Esophagus mucosa (tissue), 1 donor: ENCODE measurements around the gene ALPL. TPM values are rescaled to one million over a fixed set of nuclear protein-coding genes. Genes with fewer than 3 reads are reported as not detected.

Experiments used
- ATAC-seq: fragments of 200-7000 bp; cut with Tn5 transposase; one replicate; pipeline ENCODE4 v1.9.1; 2020
- total RNA-seq: library from RNA; stranded (reverse); gene quantifications from one replicate; pipeline ENCODE4 v1.2.4, GENCODE V29; 2023
- donor health status: DM: yes; HTN: yes; CAD: no.

Gene ALPL
- total RNA-seq, 1 donor from 2014 or later, result 3.6 TPM

DNA sequence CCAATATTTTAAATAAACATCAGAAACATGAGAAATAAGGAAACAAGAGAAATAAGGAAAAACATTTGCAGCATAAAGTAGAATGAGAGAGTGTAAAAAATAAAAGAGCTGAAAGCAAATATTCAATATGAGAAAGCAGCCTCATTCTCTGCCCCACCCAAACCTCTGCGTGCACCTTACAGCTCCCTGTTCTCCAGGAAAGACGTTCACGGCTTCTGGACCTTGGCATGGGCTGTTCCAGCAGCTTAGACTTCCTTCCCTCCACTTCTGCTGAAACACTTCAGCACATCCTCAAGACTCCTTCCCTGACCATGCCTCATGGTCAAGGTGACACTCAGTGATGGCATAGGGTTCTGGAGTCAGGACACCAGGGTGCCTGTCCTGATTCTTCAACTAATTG is 23.3 kb downstream of the ALPL start:
- no peak for ATAC-seq

- ATAC-seq, result no peak
These were observed 23.8 kb downstream of the ALPL start for GRCh38 chr1:21532992-21533534.

DNA sequence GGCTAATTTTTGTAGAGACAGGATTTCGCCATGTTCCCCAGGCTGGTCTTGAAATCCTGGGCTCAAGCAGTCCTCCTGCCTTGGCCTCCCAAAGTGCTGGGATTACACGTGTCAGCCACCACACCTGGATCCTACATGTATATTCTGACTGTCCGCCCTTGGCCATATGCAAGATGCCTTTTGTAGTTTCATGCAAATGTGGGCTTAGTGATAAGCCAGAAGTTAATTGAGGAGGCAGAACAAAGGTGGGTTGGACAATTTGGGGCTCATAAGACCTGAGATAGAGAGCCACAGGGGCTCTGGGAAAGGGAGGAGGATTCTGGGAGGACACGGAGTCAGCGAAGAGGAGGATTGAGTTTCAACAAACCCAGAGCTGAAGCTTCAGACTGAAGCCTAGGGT is 24.9 kb downstream of the ALPL start:
- no peak for ATAC-seq

DNA sequence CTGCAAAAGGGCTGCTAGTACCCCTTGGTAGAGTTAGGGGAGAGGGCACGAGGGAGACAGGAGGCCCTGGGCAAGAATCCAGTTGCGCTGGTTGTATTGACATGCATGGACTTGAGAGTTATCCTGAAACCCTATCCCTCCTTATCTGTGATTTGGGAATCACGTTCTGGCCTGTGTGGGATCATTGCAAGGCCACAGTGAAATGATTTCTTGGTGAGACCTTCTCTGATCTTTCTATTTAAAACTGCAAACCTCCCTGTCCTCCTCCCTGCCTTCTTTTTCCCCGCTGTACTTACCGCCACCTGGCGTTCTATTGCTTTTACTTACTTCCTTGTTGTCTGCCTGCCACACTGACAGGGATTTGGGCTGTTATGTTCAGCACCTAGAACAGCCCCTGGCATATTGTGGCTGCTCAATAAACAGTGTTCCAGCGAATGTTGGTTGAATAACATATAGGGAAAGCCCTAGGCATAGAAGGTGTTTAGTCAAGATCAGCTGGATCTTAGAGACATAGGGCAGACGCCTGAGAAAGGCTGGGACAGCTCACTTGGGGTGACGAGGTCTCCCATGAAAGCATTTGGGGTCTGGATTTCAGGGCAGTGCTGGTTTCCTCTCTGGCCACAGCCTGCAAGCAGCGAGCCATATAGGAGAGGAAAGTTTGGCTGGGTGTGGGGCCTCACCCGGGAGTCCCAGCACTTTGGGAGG is 25.6 kb downstream of the ALPL start:
- peak; percentile 70 for ATAC-seq

GRCh38 chr1:21536218-21536617 is 27.0 kb downstream of the ALPL start:
- ATAC-seq, result no peak

DNA sequence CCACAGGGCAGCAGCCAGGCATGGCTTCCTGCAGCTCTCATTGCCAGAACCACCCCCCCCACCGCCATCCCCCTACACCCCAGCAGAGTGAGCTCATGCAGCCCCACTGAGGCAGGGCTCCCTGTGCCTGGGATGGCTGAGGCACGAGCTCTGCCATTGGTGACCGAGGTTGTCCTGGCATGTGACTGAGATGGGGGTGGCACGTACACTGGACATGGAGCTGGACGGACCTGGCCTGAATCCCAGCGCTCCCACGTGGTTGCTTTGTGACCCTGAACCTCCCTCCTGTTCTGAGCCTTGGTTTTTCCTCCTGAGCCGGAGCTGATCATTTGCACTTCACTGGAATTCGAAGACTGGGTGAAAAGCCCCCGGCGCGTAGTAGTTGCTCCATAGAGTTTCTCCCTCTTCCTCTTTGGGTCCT is 28.3 kb downstream of the ALPL start:
- no peak for ATAC-seq

DNA sequence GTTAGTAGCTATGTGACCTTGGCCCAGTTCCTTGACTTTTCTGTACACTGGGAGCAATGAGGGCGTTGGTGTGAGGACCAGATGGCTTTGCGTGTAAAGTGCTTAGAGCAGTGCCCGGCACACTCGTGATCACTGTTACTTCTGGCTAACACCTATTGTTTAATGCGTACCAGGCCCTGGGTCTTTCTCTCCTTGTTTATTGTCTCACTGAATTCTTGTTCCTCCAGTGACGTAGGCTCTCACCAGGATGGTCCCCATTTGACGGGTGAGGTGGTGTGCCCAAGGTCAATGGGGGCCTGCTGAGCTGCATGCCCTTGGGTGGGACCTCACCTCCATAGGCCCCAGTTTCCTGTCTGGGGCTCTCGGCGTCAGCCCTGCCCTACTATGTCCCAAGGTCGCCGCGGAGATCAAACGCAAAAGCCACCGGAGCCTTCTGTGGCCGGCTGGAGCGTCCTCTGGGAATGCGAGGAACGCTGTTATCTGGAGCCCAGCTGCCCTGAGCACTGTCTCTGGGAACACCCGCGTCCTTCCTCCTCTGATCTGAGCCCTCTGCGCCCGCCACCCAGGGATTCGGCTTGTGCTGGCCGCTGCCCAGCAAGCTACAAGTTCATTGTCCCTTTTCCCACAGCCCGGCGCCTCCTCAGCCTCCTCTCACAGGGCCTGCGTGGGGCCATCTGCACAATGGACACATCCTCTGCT is 28.9 kb downstream of the ALPL start:
- ATAC-seq, result peak; percentile 31

DNA sequence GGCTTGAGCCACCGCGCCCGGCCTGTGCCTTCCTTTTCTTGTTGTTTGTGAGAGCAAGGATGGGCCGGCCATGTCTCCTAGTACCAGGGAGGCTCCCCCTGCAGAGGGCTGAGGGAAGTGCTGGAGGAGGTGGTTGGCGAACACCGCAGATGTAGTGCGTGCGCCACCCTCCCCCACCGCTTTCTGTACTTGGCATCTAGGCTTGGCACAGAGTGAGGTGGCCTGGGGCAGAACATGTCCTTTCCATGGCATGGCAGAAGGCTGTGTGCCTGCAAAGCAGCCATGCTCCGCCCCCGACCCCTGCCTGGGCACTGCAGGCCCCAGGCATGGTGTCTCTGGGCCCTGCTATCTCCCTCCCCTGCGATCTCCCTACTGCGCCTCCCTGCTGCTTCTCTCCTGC is 30.7 kb downstream of the ALPL start:
- peak; percentile 43 for ATAC-seq

DNA sequence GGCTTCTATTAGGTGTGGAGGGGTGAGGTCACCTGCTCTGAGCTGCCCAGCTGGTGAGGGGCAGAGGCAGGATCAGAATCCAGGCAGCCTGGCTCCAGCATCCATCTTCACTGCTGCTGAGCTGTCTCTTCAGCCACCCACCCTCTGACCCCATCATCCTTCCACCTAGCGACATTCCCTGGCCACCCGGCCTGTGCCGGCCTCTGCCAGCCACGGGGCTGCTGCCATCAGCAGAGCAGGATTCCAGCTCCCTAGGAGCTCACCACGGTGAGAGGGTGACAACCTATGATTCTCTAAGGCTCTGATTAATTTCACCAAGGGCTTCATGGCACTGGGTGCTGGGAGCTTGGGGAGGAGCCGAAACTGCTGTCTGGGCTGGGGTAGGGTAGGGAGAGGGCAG is 32.1 kb downstream of the ALPL start:
- ATAC-seq, result no peak

GRCh38 chr1:21541835-21542234 is 32.6 kb downstream of the ALPL start:
- ATAC-seq, result no peak

- ATAC-seq, result no peak
These were observed 34.4 kb downstream of the ALPL start for GRCh38 chr1:21543598-21543997.

- ATAC-seq, result no peak
These were observed 34.9 kb downstream of the ALPL start for GRCh38 chr1:21544095-21544494.

- no peak for ATAC-seq
These were observed 37.1 kb downstream of the ALPL start for GRCh38 chr1:21546122-21546825.

DNA sequence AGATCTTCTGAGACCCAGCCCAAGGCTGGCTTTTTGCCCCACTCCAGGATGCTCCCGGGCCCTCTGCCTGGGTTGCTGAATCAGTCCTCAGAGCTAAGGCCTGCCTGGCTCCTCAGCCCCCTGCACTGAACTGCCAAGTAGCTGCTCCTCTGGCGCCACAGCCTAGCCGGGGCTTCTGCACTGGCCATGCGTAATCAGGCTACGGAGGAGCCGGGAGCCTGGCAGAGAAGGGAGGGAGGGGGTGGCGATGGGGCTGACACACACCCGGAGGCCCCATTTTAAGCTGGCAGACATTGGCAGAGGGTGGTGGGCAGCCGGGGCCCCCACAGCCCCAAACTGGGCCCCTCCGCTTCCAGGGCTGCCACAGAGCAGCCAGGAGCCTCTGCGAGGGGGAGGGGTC is 38.7 kb downstream of the ALPL start:
- peak; percentile 10 for ATAC-seq

DNA sequence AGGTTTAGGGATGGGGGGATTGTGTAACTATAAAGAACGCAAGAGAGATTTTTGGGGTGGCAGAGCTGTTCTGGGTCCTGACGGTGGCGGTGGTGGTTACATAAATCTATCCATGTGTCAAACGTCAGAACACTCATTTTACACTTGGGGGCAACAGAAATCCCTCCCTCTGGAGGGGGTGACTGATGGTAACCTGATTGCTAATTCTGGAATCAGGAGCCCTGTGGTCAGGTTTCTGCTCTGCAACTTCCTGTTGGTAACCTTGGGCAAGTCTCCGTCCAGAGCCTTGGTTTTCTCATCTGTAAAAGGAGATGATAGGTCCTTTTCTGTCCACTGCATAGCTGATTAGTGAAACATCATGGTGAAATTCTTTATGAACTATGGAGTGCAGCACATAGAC is 40.9 kb downstream of the ALPL start:
- no peak for ATAC-seq

GRCh38 chr1:21550866-21551475 is 41.7 kb downstream of the ALPL start:
- no peak for ATAC-seq

DNA sequence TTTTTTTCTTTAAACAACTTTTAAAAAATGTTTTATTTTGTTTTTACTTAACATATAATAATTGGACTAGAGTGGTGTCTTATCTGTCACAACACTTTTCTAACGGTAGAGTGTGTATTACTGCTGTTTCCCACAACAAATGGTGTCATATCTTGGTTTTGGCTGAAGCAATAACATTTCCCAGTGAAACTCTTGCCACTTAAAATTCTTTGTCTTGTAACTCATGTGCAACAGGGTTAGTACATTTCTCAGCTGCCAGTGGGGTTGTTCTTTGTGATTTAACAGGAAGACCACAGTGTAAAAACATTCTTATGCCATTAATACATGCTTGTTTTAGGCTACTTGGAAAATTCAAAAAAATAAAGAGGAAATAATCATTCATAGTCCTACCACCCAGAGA is 43.5 kb downstream of the ALPL start:
- no peak for ATAC-seq

- no peak for ATAC-seq
These were observed 44.1 kb downstream of the ALPL start for GRCh38 chr1:21553116-21553926.

GRCh38 chr1:21559788-21560567 is 50.8 kb downstream of the ALPL start:
- no peak for ATAC-seq

DNA sequence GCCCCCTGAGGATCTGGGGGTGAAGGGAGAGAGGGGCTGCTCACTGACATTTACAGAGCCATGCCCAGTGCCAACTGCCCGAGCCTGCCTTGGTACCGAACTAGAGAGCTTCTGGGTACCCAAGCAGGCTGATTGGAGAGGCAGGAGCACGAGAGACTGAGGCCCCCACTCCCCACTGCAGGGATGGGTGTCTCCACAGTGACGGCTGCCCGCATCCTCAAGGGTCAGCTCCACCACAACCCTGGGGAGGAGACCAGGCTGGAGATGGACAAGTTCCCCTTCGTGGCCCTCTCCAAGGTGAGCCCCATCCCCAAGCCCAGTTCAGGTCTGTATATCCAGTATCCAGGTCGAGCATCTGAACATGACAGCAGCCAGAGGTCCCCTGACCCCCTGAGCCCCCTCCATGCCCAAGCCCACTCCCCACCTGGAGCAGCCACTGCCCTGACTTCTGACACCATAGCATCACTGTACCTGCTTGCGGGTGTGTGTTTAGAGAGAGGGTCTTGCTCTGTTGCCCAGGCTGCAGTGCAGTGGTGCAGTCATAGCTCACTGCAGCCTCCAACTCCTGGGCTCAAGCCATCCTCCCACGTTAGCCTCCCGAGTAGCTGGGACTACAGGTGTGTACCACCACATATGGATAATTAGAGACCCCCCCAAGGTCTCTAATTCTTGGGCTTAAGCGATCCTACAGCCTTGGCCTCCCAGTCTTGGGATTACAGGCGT is 51.9 kb downstream of the ALPL start:
- ATAC-seq, result no peak

DNA sequence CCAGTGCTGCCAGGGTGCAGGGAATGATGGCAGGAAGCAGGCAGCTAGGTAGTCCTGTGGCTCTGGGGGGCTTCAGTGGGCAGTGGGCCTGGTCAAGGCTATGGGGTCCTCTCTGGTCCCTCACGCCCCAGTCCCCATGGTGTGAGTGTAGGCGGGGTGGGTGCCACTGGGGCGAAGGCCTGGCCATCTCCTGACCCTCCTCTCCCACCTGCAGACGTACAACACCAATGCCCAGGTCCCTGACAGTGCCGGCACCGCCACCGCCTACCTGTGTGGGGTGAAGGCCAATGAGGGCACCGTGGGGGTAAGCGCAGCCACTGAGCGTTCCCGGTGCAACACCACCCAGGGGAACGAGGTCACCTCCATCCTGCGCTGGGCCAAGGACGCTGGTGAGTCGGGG is 53.7 kb downstream of the ALPL start:
- no peak for ATAC-seq
